ENCODE measurements around the gene MAP1LC3A. TPM values are rescaled to one million over a fixed set of nuclear protein-coding genes. Genes with fewer than 3 reads are reported as not detected.

MAP1LC3A gene
- total RNA-seq, 1 donor from 2014 or later, result 51.6 TPM

DNA sequence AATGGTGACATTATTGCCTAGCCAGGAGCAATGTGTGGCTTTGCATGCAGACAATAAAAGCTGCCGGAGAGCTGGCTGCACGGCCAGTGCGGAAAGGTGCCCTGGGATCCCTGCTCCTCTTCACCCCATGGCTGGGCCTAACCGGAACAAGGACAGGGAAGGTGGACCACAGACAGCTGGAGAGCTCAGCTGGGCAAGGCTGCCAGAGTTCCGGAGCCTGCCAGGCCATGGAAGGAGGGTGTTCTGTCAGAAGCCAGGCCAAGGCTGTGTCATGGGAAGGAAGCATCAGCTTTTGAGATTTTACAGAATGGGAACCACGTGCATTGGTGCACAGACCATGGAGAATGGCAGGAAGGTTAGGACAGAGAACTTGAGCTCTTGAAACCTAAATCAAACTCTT is 25.0 kb downstream of the MAP1LC3A start:
- ATAC-seq, result no peak

GRCh38 chr20:34585019-34585418 is 26.5 kb downstream of the MAP1LC3A start:
- Histone ChIP-seq H3K36me3 (peaks cover 56% of the 10 kb centered on the region), H3K27me3 (ENCODE audit: low read depth) (no peaks in the 10 kb centered on the region), H3K4me3 (no peak overlapping the region), H3K27ac (no peak overlapping the region), H3K4me1 (peaks cover 8% of the 10 kb centered on the region), H3K9me3 (no peaks in the 10 kb centered on the region)
- intact Hi-C loops (cut with DNase I), result no loop called here
- ATAC-seq, result no peak
- no peak for DNase-seq
- no peak for TF ChIP-seq CTCF (IDR thresholded peaks at IDR 0.05)

More for the DNA sequence above, 25.0 kb downstream of the MAP1LC3A start:
- H3K27ac ChIP-seq, result no peak overlapping the region
- no peak overlapping the region for H3K4me3 ChIP-seq
- H3K4me1 ChIP-seq, result peaks cover 8% of the 10 kb centered on the region
- H3K9me3 ChIP-seq, result no peaks in the 10 kb centered on the region
- intact Hi-C loops (cut with DNase I), result no loop called here
- no peaks in the 10 kb centered on the region for H3K27me3 ChIP-seq (ENCODE audit: low read depth)
- TF ChIP-seq CTCF (IDR thresholded peaks at IDR 0.05), result no peak
- H3K36me3 ChIP-seq, result peaks cover 62% of the 10 kb centered on the region
- DNase-seq, result no peak

DNA sequence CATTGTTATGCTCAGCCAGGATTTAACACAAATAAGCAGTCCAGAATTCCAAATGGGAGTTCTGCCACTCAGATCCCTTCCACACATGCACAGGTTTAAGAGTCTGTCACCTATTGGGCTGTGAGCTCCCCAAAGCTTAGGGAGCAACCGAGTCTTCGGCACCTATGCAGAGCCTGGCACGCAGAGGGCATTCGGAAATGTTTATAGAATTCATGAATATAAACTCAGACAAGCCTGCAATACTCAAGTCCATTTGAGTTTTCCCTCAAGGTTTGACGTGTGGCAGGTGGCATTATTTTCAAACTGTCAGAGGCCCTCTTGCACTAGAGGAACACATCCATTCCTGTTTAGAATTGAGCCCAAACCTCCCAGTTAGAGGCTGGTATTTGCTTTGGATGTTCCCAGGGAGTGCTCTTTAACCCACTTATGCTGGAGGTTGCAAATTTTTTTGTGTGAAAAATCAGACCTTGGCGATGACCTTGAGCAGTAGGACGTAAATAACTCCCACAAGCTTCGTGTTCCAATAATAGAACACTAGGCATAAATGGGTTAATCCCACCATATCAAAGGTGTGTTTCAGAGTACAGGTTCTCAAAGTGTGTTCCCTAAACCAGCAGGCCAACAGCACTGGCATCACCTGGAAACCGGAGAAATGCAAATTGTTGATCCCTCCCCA is 28.1 kb downstream of the MAP1LC3A start:
- ATAC-seq (no peak), DNase-seq (no peak)
- no peaks in the 10 kb centered on the region for H3K27me3 ChIP-seq (ENCODE audit: low read depth)
- peaks cover 7% of the 10 kb centered on the region for H3K4me1 ChIP-seq
- no peak overlapping the region for H3K27ac ChIP-seq
- H3K4me3 ChIP-seq, result no peak overlapping the region
- no peak for TF ChIP-seq CTCF (IDR thresholded peaks at IDR 0.05)
- peaks cover 53% of the 10 kb centered on the region for H3K36me3 ChIP-seq
- intact Hi-C loops (cut with DNase I), result no loop called here
- no peaks in the 10 kb centered on the region for H3K9me3 ChIP-seq

GRCh38 chr20:34595377-34596184 is 37.1 kb downstream of the MAP1LC3A start:
- H3K4me3 ChIP-seq, result no peak overlapping the region
- H3K27me3 ChIP-seq (ENCODE audit: low read depth), result no peaks in the 10 kb centered on the region
- no peak overlapping the region for H3K27ac ChIP-seq
- H3K36me3 ChIP-seq, result no peaks in the 10 kb centered on the region
- TF ChIP-seq CTCF (IDR thresholded peaks at IDR 0.05), result no peak
- DNase-seq, result no peak
- no peak for ATAC-seq
- no peaks in the 10 kb centered on the region for H3K4me1 ChIP-seq
- intact Hi-C loops (cut with DNase I), result no loop called here
- no peaks in the 10 kb centered on the region for H3K9me3 ChIP-seq

DNA sequence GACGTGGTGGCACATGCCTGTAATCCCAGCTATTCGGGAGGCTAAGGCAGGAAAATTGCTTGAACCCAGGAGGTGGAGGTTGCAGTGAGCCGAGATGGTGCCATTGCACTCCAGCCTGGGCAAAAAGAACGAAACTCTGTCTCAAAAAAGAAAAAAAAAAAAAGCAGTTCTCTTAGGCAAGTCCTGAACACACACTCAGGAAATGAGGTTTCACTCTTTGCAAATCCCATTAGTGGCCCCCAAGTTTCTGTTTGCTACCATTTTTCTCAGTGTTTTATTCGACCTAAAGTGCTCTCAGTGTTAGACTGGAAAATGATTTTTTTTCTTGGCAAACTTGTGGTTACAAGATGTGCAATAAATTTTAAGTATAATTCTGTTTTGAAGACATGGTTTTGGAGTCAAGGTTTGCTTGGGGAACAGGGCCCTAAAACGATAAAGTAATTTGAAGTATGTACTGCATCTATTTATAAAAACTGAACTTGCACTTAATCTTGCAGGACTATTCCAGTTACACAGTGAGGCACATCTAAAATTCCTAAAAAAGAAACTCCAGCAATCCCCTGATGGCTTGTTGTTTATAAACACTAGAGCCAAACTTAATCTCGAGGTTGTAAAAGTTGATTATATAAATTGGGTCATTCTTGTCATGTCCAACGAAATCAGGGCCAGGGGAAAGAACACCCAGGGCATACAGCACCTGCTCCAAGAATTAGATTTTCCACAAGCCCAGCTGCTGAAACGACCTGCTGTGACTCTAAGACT is 42.6 kb downstream of the MAP1LC3A start:
- DNase-seq (no peak), ATAC-seq (no peak)
- Histone ChIP-seq H3K27ac (peak overlapping the region; percentile 25), H3K36me3 (no peaks in the 10 kb centered on the region), H3K9me3 (no peaks in the 10 kb centered on the region), H3K4me3 (no peak overlapping the region), H3K27me3 (ENCODE audit: low read depth) (no peaks in the 10 kb centered on the region), H3K4me1 (no peaks in the 10 kb centered on the region)
- intact Hi-C loops (cut with DNase I), result no loop called here
- no peak for TF ChIP-seq CTCF (IDR thresholded peaks at IDR 0.05)
